Testis (tissue), 2 donors: Measurements from ENCODE around the gene TUFT1.

ENCODE experiments used
- POLR2A ChIP-seq: fragments of 450-650 bp; IDR thresholded peaks from one replicate; pipeline ENCODE4 v1.6.1; 2017; ENCODE audit warnings: antibody characterized with exemption, mild to moderate bottlenecking, moderate library complexity
- TF ChIP-seq, protein P1 (sequence below), 3 experiments: fragments of 450-650 bp in 2 of 3; fragments of 200-600 bp in 1 of 3; sonication (generic) in 1 of 3; IDR thresholded peaks; one replicate each; pipeline ENCODE4 v1.5.1; 2016 to 2019; ENCODE audit warnings: antibody characterized with exemption in 3 of 3, mild to moderate bottlenecking in 2 of 3, moderate library complexity in 1 of 3

DNA sequence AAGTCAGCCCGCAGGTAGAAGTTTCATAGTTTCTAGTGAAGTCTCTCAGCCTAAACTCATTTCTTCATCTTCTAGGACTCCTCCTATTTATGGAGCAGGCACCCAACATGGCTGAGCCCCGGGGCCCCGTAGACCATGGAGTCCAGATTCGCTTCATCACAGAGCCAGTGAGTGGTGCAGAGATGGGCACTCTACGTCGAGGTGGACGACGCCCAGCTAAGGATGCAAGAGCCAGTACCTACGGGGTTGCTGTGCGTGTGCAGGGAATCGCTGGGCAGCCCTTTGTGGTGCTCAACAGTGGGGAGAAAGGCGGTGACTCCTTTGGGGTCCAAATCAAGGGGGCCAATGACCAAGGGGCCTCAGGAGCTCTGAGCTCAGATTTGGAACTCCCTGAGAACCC lies 21.7 kb upstream of the TUFT1 start:
- TF ChIP-seq POLR2A: no peak
- TF ChIP-seq, protein P1, sequence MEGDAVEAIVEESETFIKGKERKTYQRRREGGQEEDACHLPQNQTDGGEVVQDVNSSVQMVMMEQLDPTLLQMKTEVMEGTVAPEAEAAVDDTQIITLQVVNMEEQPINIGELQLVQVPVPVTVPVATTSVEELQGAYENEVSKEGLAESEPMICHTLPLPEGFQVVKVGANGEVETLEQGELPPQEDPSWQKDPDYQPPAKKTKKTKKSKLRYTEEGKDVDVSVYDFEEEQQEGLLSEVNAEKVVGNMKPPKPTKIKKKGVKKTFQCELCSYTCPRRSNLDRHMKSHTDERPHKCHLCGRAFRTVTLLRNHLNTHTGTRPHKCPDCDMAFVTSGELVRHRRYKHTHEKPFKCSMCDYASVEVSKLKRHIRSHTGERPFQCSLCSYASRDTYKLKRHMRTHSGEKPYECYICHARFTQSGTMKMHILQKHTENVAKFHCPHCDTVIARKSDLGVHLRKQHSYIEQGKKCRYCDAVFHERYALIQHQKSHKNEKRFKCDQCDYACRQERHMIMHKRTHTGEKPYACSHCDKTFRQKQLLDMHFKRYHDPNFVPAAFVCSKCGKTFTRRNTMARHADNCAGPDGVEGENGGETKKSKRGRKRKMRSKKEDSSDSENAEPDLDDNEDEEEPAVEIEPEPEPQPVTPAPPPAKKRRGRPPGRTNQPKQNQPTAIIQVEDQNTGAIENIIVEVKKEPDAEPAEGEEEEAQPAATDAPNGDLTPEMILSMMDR (IDR thresholded peaks at IDR 0.05): no peak
